Middle frontal gyrus (tissue), 1 donor: ENCODE measurements around the gene CAMKV.
"Not testable (repeated sequence)": the region's sequence is repeated elsewhere in the genome, so short reads cannot be mapped to it uniquely, and the experiment has no call there.

Experiments used
- DNase-seq: peaks from one replicate; pipeline ENCODE4 v3.0.0-alpha.2; 2015; ENCODE audit warnings: low spot score; ENCODE audit errors: extremely low spot score

Gene CAMKV

GRCh38 chr3:49869525-49870126, at the start of gene CAMKV:
Gene CAMKV (minus strand): TSS chr3:49869906. CDS start chr3:49862388, 7,518 bp downstream.
- no peak for DNase-seq

GRCh38 chr3:49917806-49918590, 48.3 kb upstream of the CAMKV start:
- not testable (repeated sequence) for DNase-seq

GRCh38 chr3:49916686-49917085, 47.0 kb upstream of the CAMKV start:
- no peak for DNase-seq

GRCh38 chr3:49914906-49915305, 45.2 kb upstream of the CAMKV start:
- DNase-seq, result no peak

GRCh38 chr3:49912881-49913281, 43.2 kb upstream of the CAMKV start:
- no peak for DNase-seq

- DNase-seq, result no peak
Observed at GRCh38 chr3:49911611-49912010, 41.9 kb upstream of the CAMKV start.

GRCh38 chr3:49911124-49911420, 41.4 kb upstream of the CAMKV start:
- DNase-seq, result no peak

GRCh38 chr3:49910409-49911123, 40.9 kb upstream of the CAMKV start:
- no peak for DNase-seq

GRCh38 chr3:49908373-49909199, 38.9 kb upstream of the CAMKV start:
- no peak for DNase-seq

GRCh38 chr3:49906073-49906743, 36.5 kb upstream of the CAMKV start:
- DNase-seq, result peak; percentile 29

GRCh38 chr3:49904448-49904847, 34.7 kb upstream of the CAMKV start:
- not testable (repeated sequence) for DNase-seq

- no peak for DNase-seq
Observed at GRCh38 chr3:49903451-49904424, 34.0 kb upstream of the CAMKV start, which contains the start of gene MST1R. Gene MST1R (minus strand): TSS chr3:49903873. CDS start chr3:49903609, 264 bp downstream.

GRCh38 chr3:49902511-49903345, 33.0 kb upstream of the CAMKV start:
- no peak for DNase-seq

GRCh38 chr3:49901366-49902339, 31.9 kb upstream of the CAMKV start:
- no peak for DNase-seq

- no peak for DNase-seq
Observed at GRCh38 chr3:49900491-49901153, 30.9 kb upstream of the CAMKV start.

- DNase-seq, result no peak
Observed at GRCh38 chr3:49899815-49900214, 30.1 kb upstream of the CAMKV start.

GRCh38 chr3:49898991-49899390, 29.3 kb upstream of the CAMKV start:
- no peak for DNase-seq
